ENCODE measurements around the gene GPR39. TPM values are rescaled to one million over a fixed set of nuclear protein-coding genes. Genes with fewer than 3 reads are reported as not detected.

The GPR39 gene
- total and polyA plus RNA-seq, 2 donors (not counting 3 experiments of a cell fraction or from before 2014, with no cell fraction given) = 0.03 to 0.20 TPM

DNA sequence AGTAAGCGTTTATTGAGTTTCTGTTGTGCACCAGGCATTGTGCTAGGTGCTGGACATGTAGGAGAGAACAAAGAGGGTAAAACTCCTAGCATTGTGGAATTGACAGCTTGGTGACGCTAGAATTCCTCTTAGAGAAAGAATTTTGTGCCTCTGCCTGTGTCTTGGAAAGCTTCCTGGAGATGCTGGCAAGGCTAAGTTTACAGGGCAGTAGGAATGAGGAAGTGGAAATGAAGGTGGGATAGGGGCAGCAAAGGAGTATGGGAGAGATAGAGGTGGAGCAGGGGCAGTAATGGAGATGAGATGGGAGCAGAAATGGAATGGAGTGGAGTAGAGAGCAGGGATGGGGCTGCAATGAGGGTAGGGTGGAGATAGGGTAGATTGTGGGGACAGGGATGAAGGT lies 29.8 kb downstream of the GPR39 start:
- no TSS peak for BruUV-seq (replicated peaks)
- intact Hi-C loops (cut with micrococcal nuclease) = no loop called here

More for the DNA sequence above, 29.8 kb downstream of the GPR39 start:
- H3K27ac ChIP-seq (ENCODE audit: insufficient read depth, low read depth, low read length) = no peak overlapping the region
- H3K27me3 ChIP-seq (ENCODE audit: control insufficient read depth in 2 of 2, insufficient read depth in 2 of 2, low read length in 2 of 2) = no peaks in the 10 kb centered on the region
- H3K9me1 ChIP-seq (replicated peaks; ENCODE audit: control insufficient read depth, extremely low read depth, insufficient read depth, low read length) = no peaks in the 10 kb centered on the region
- no peaks in the 10 kb centered on the region for H4K20me1 ChIP-seq (replicated peaks; ENCODE audit: control insufficient read depth, extremely low read depth, insufficient read depth, low read length)
- no peak overlapping the region for H3K4me2 ChIP-seq (ENCODE audit: insufficient read depth, low read length)
- no peaks in the 10 kb centered on the region for H3K4me1 ChIP-seq (ENCODE audit: control insufficient read depth, extremely low read depth, insufficient read depth, low read length)
- dilution Hi-C loops (cut with MboI; ENCODE audit: extremely low pct_ligation_motif_present, low sequenced_read_pairs) = no loop called here
- ChIA-PET POLR2A (no interaction called here), CTCF (no interaction called here)
- H3K4me3 ChIP-seq (replicated peaks in 1 of 3; ENCODE audit: insufficient read depth in 1 of 3, low read depth in 1 of 3, low read length in 3 of 3) = no peak overlapping the region
- H3K9ac ChIP-seq (replicated peaks; ENCODE audit: extremely low read depth, insufficient read depth, low read length) = no peak overlapping the region
- H3K79me2 ChIP-seq (ENCODE audit: control insufficient read depth, insufficient read depth, low read length) = no peaks in the 10 kb centered on the region
- TF ChIP-seq FOS (IDR thresholded peaks at IDR 0.05; ENCODE audit: borderline replicate concordance, insufficient read depth, low read length) (no peak), POLR2A (IDR thresholded peaks at IDR 0.05; ENCODE audit: low read depth, low read length) (no peak), POLR2AphosphoS5 (IDR thresholded peaks at IDR 0.05; ENCODE audit: insufficient read depth, low read depth, low read length) (no peak), EZH2 (IDR thresholded peaks at IDR 0.05; ENCODE audit: borderline replicate concordance, low read depth, low read length, severe bottlenecking) (no peak), JUN (IDR thresholded peaks at IDR 0.05; ENCODE audit: borderline replicate concordance, insufficient read depth, insufficient read length, low read depth) (no peak), GATA2 (IDR thresholded peaks at IDR 0.05; ENCODE audit: insufficient read depth, insufficient read length, low read depth, low read length) (no peak), MYC (IDR thresholded peaks at IDR 0.05; ENCODE audit: low read depth, low read length) (no peak)
- TF ChIP-seq, protein P1, sequence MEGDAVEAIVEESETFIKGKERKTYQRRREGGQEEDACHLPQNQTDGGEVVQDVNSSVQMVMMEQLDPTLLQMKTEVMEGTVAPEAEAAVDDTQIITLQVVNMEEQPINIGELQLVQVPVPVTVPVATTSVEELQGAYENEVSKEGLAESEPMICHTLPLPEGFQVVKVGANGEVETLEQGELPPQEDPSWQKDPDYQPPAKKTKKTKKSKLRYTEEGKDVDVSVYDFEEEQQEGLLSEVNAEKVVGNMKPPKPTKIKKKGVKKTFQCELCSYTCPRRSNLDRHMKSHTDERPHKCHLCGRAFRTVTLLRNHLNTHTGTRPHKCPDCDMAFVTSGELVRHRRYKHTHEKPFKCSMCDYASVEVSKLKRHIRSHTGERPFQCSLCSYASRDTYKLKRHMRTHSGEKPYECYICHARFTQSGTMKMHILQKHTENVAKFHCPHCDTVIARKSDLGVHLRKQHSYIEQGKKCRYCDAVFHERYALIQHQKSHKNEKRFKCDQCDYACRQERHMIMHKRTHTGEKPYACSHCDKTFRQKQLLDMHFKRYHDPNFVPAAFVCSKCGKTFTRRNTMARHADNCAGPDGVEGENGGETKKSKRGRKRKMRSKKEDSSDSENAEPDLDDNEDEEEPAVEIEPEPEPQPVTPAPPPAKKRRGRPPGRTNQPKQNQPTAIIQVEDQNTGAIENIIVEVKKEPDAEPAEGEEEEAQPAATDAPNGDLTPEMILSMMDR (IDR thresholded peaks at IDR 0.05; ENCODE audit: extremely low read depth in 1 of 2, insufficient read depth in 1 of 2, low read depth in 1 of 2, low read length in 2 of 2) = no peak
- TF ChIP-seq, protein P2, sequence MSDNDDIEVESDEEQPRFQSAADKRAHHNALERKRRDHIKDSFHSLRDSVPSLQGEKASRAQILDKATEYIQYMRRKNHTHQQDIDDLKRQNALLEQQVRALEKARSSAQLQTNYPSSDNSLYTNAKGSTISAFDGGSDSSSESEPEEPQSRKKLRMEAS (IDR thresholded peaks at IDR 0.05; ENCODE audit: insufficient read depth, insufficient read length) = no peak
- no peaks in the 10 kb centered on the region for H3K9me3 ChIP-seq (replicated peaks; ENCODE audit: control insufficient read depth, insufficient read depth, low read length)
- H3K36me3 ChIP-seq (ENCODE audit: control insufficient read depth in 2 of 2, extremely low read depth in 1 of 2, insufficient read depth in 2 of 2, low read length in 2 of 2) = no peaks in the 10 kb centered on the region
- no peak overlapping the region for H2AFZ ChIP-seq (ENCODE audit: low read depth, low read length)
- no peak for DNase-seq (ENCODE audit: low read depth, low spot score)
- FAIRE-seq = no peak
